K562 (cell line): Measurements from ENCODE around the gene CDKN1C. TPM values are rescaled to one million over a fixed set of nuclear protein-coding genes. Genes with fewer than 3 reads are reported as not detected.
A peak's percentile ranks its signal among the peaks of the same experiment; 100 is the strongest.

Source experiments
- IRF2 ChIP-seq: sonication (generic); formaldehyde crosslinking; IDR thresholded peaks from 2 replicates; pipeline ENCODE4 v1.8.1; 2022; ENCODE audit warnings: mild to moderate bottlenecking, missing genetic modification reagents
- KLF13 ChIP-seq: fragments of 450-650 bp; IDR thresholded peaks from 2 replicates; pipeline ENCODE4 v1.6.1; 2016; ENCODE audit warnings: missing genetic modification characterization, low read depth, mild to moderate bottlenecking, missing compliant biosample characterization, moderate library complexity, borderline replicate concordance
- MITF ChIP-seq: IDR thresholded peaks from 2 replicates; pipeline ENCODE4 v1.6.1; 2014; ENCODE audit warnings: antibody characterized with exemption
- PHB ChIP-seq: fragments of 250-450 bp; sonication (Bioruptor Pico); IDR thresholded peaks from 2 replicates; pipeline ENCODE4 v1.5.0; 2021
- POU5F1 ChIP-seq: fragments of 150-350 bp; IDR thresholded peaks from 2 replicates; pipeline ENCODE4 v1.6.1; 2014; ENCODE audit warnings: borderline replicate concordance, low read length, low read depth, mild to moderate bottlenecking; ENCODE audit not compliant: partially characterized antibody
- RBM39 ChIP-seq: fragments of 200-400 bp; formaldehyde crosslinking; optimal IDR thresholded peaks from 2 replicates; pipeline ENCODE3; 2018; ENCODE audit warnings: low read depth, low read length
- RHOXF2B ChIP-seq: fragments of 250-450 bp; sonication (Bioruptor Pico); conservative IDR thresholded peaks from 2 replicates; pipeline ENCODE4 v1.5.1; 2021
- RUNX1 ChIP-seq: sonication (generic); IDR thresholded peaks from 2 replicates; pipeline ENCODE4 v1.6.1; 2016; ENCODE audit warnings: antibody characterized with exemption, low read depth
- ZBTB40 ChIP-seq, 2 experiments: fragments of 450-650 bp in 1 of 2; sonication (generic) in 1 of 2; formaldehyde crosslinking in 1 of 2; IDR thresholded peaks; 2 replicates each; pipeline versions ENCODE4 v1.7.1 to v1.9.0; 2016 to 2022; ENCODE audit warnings: inconsistent platforms in 1 of 2, mild to moderate bottlenecking in 1 of 2, missing genetic modification reagents in 1 of 2
- ZNF274 ChIP-seq: IDR thresholded peaks from 2 replicates; pipeline ENCODE4 v1.6.1; 2011; ENCODE audit warnings: low read depth, mild to moderate bottlenecking, low read length, moderate library complexity, borderline replicate concordance
- ZNF764 ChIP-seq: fragments of 250-450 bp; sonication (Bioruptor Pico); IDR thresholded peaks from 2 replicates; pipeline ENCODE4 v1.4.0; 2020; ENCODE audit warnings: low read depth, mild to moderate bottlenecking, moderate library complexity
- ZNF785 ChIP-seq: fragments of 250-450 bp; sonication (Bioruptor Pico); IDR thresholded peaks from 2 replicates; pipeline ENCODE4 v1.4.0; 2020; ENCODE audit warnings: mild to moderate bottlenecking
- polyA plus RNA-seq, 8 experiments: library from polyadenylated mRNA; depleted of rRNA in 4 of 8; stranded (reverse) in 5 of 8; unstranded in 3 of 8; fragments of >200 nt; fragmentation: Nextera tagmentation in 2 of 8; fragmentation: Illumina TruSeq in 1 of 8; extraction: Ambion mirVana in 2 of 8; extraction: Trizol in 1 of 8; gene quantifications; 2 replicates each; pipeline versions ENCODE4 v1.2.1 to v1.2.3, GENCODE V29; 2011 to 2014; ENCODE audit warnings: inconsistent platforms in 1 of 8, missing spikeins in 1 of 8
- total RNA-seq, 7 experiments: library from RNA; depleted of rRNA in 6 of 7; stranded (reverse); fragments of >200 nt in 6 of 7; fragmentation: Illumina TruSeq in 2 of 7; extraction: Trizol in 2 of 7; gene quantifications; 2 replicates each; pipeline versions ENCODE4 v1.2.1 to v1.2.3, GENCODE V29; 2011 to 2021; ENCODE audit warnings: low replicate concordance in 1 of 7
- TF ChIP-seq, protein P1 (sequence below): fragments of 200-800 bp; sonication (Bioruptor generic); IDR thresholded peaks from 2 replicates; pipeline ENCODE4 v1.6.1; 2017; ENCODE audit warnings: missing genetic modification characterization, missing compliant biosample characterization

CDKN1C gene
- total and polyA plus RNA-seq, 9 of the 15 experiments (the other 6 are each of a cell fraction or from before 2014, with no cell fraction given) = 2.8 to 21.1 (median 9.3) TPM

- TF ChIP-seq ZBTB40 (IDR thresholded peaks at IDR 0.05) (no peak), ZBTB40 (CRISPR knock-in tag; IDR thresholded peaks at IDR 0.05) (no peak), PHB (CRISPR knock-in tag) (no peak), RHOXF2B (0 out of 2 replicates have a peak, but pooled peaks have one; percentile 38), MITF (peak; percentile 66; the same call in 1 of the 2 replicates), IRF2 (CRISPR knock-in tag) (peak; percentile 51; the same call in 1 of the 2 replicates), KLF13 (tag) (no peak), RBM39 (no peak), ZNF274 (no peak), POU5F1 (no peak), RUNX1 (no peak), ZNF764 (no peak), ZNF785 (CRISPR knock-in tag) (no peak)
- TF ChIP-seq, protein P1, sequence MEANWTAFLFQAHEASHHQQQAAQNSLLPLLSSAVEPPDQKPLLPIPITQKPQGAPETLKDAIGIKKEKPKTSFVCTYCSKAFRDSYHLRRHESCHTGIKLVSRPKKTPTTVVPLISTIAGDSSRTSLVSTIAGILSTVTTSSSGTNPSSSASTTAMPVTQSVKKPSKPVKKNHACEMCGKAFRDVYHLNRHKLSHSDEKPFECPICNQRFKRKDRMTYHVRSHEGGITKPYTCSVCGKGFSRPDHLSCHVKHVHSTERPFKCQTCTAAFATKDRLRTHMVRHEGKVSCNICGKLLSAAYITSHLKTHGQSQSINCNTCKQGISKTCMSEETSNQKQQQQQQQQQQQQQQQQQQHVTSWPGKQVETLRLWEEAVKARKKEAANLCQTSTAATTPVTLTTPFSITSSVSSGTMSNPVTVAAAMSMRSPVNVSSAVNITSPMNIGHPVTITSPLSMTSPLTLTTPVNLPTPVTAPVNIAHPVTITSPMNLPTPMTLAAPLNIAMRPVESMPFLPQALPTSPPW (CRISPR knock-in tag) = no peak
Observed at GRCh38 chr11:2898366-2899079, 12.9 kb upstream of the CDKN1C start (continued).
